ENCODE measurements around the gene CDKN2B. TPM values are rescaled to one million over a fixed set of nuclear protein-coding genes. Genes with fewer than 3 reads are reported as not detected.

The CDKN2B gene
- total RNA-seq, 1 experiment from 2014 or later: 9.8 TPM

DNA sequence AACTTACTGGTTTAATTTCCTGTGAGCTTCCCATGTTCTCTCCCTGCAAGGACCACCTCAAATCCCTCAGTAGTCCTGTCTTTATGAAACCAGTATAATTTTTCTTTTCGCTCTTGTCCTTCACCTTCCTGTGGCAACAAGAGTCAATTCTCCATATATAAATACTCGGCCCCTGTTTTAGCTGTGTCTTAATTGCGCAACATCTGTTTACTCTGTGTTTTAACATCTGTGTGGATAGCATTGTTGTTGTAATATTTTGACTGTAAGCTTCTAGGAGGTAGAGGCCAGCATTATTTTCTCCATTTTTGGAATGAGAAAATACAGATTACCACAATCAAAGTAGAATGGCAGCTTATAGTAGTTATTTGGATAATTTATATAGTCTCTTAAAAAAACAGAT lies 30.2 kb upstream of the CDKN2B start:
- intact Hi-C loops (cut with micrococcal nuclease): no loop called here
- no peaks in the 10 kb centered on the region for H4K20me1 ChIP-seq (ENCODE audit: insufficient read depth)
- no peak overlapping the region for H3K4me2 ChIP-seq (ENCODE audit: low read length)
- H3K9me3 ChIP-seq (ENCODE audit: control insufficient read depth in 1 of 2, insufficient read depth in 1 of 2, low read depth in 1 of 2, low read length in 2 of 2): no peaks in the 10 kb centered on the region
- H3K27ac ChIP-seq (ENCODE audit: low read depth, low read length): no peak overlapping the region
- H3K9ac ChIP-seq (ENCODE audit: low read length): no peak overlapping the region
- no peak for DNase-seq (ENCODE audit: low read depth, low spot score)
- H3K4me3 ChIP-seq (replicated peaks in 1 of 2; ENCODE audit: low read depth in 1 of 2, low read length in 2 of 2): no peak overlapping the region
- ChIA-PET RAD21 (ENCODE audit: low non-redundant PET in 1 of 2, low total read pairs in 2 of 2, uncharacterized antibody in 2 of 2, unreplicated experiment in 2 of 2) (interaction anchor here in 1 of 2 experiments (0.7 kb wide), 1 partner anchor 31 kb away, joined by 3 read pairs; no protein-coding TSS in a partner anchor), CTCF (interaction anchor here (1.1 to 3.4 kb wide), 4 partner anchors 9 to 226 kb away, joined by 3 to 13 read pairs (median 8); partner anchors contain the start of gene CDKN2B), POLR2A (interaction anchor here (1.3 kb wide), 1 partner anchor 10 kb away, joined by 3 read pairs; no protein-coding TSS in a partner anchor)
- no peaks in the 10 kb centered on the region for H3K36me3 ChIP-seq (ENCODE audit: control insufficient read depth in 1 of 2, insufficient read depth in 2 of 2, low read length in 2 of 2)
- peaks cover 11 to 17% of the 10 kb centered on the region in 2 experiments for H3K4me1 ChIP-seq (ENCODE audit: control insufficient read depth in 1 of 2, insufficient read depth in 2 of 2, low read length in 2 of 2)
- H3K9me2 ChIP-seq (ENCODE audit: insufficient read depth): no peaks in the 10 kb centered on the region
- no peak overlapping the region for H2AFZ ChIP-seq (ENCODE audit: low read depth, low read length, poor library complexity, severe bottlenecking)
- H3K27me3 ChIP-seq (ENCODE audit: insufficient read depth, low read length): no peaks in the 10 kb centered on the region
- BruUV-seq (replicated peaks): no TSS peak
- TF ChIP-seq CEBPB (IDR thresholded peaks at IDR 0.05; ENCODE audit: low read depth): peak; percentile 50
- TF ChIP-seq ZNF274 (IDR thresholded peaks at IDR 0.05; ENCODE audit: low read depth, low read length): no peak
- ATAC-seq: no peak
- no peaks in the 10 kb centered on the region for H3K79me2 ChIP-seq (ENCODE audit: insufficient read depth, low read length)

DNA sequence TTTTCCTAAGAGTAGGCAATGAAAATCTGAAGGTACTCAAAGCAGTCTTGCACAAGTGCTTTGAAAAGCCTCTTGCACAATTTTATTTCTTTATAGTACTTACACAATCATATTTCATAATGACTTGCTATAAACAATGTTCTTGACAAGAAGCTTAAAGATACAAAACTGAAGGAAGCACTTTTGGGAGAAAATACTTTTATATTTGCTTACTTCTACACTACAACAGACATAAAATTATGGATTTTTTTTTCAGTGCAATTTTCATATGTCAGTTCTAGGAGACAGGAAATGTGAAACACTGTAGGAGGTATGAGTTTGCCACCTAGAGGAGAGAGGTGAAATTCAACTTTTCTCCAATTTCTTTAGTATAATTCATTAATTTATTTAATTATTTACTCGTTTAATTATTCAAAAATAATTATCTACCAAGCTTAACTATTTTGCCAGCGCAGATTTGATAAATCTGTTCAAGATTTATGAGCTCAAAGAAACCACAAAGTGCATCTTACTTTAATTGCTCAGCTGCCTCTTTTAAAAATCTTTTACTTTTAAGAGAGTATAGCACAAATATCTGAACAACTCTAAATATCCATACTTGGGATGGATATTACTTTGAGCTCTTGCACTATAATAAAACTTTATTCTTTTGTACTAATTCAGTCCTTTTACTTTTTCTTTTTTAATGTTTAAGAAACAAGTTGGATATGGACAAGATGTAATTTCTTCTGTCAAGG lies 29.0 kb upstream of the CDKN2B start:
- DNase-seq (ENCODE audit: low read depth, low spot score): peak; percentile 33
- no peaks in the 10 kb centered on the region for H3K9me3 ChIP-seq (ENCODE audit: control insufficient read depth in 1 of 2, insufficient read depth in 1 of 2, low read depth in 1 of 2, low read length in 2 of 2)
- no peaks in the 10 kb centered on the region for H3K27me3 ChIP-seq (ENCODE audit: insufficient read depth, low read length)
- H3K27ac ChIP-seq (ENCODE audit: low read depth, low read length): no peak overlapping the region
- H3K36me3 ChIP-seq (ENCODE audit: control insufficient read depth in 1 of 2, insufficient read depth in 2 of 2, low read length in 2 of 2): no peaks in the 10 kb centered on the region
- CTCF ChIA-PET: interaction anchor here (0.6 to 3.4 kb wide), 11 partner anchors 10 to 228 kb away, joined by 3 to 17 read pairs (median 3); partner anchors contain the start of genes CDKN2A, CDKN2B and CDKN2B-AS1
- no peaks in the 10 kb centered on the region for H3K9me2 ChIP-seq (ENCODE audit: insufficient read depth)
- RAD21 ChIA-PET (ENCODE audit: low non-redundant PET in 1 of 2, low total read pairs in 2 of 2, uncharacterized antibody in 2 of 2, unreplicated experiment in 2 of 2): no interaction called here
- H3K4me2 ChIP-seq (ENCODE audit: low read length): no peak overlapping the region
- peak; percentile 48 to 60 (median 55); a peak in 4 of 6 replicates for TF ChIP-seq CTCF (IDR thresholded peaks at IDR 0.05 in 2 of 3, conservative IDR thresholded peaks at IDR 0.05 in 1 of 3; ENCODE audit: borderline replicate concordance in 1 of 3, insufficient read depth in 1 of 3, low read depth in 2 of 3, low read length in 2 of 3)
- TF ChIP-seq SIN3A (IDR thresholded peaks at IDR 0.05; ENCODE audit: low read depth): no peak
- TF ChIP-seq ELF1 (IDR thresholded peaks at IDR 0.05; ENCODE audit: borderline replicate concordance, low read depth): no peak
- TF ChIP-seq RAD21 (IDR thresholded peaks at IDR 0.05; ENCODE audit: low read depth): peak; percentile 76
- no peak for TF ChIP-seq FOSL1 (IDR thresholded peaks at IDR 0.05; ENCODE audit: low read depth)
- TF ChIP-seq, protein P1, sequence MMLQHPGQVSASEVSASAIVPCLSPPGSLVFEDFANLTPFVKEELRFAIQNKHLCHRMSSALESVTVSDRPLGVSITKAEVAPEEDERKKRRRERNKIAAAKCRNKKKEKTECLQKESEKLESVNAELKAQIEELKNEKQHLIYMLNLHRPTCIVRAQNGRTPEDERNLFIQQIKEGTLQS (IDR thresholded peaks at IDR 0.05): no peak
- no peak for TF ChIP-seq EZH2 (IDR thresholded peaks at IDR 0.05)
- TF ChIP-seq TCF7L2 (IDR thresholded peaks at IDR 0.05; ENCODE audit: borderline replicate concordance, extremely low read depth, insufficient read depth, insufficient read length): no peak
- TF ChIP-seq JUND (IDR thresholded peaks at IDR 0.05): no peak
- TF ChIP-seq CBX3 (IDR thresholded peaks at IDR 0.05; ENCODE audit: low read depth): no peak
- no peak for TF ChIP-seq SP1 (IDR thresholded peaks at IDR 0.05; ENCODE audit: low read depth)
- no peak for TF ChIP-seq CEBPB (IDR thresholded peaks at IDR 0.05; ENCODE audit: low read depth)
- no peak for TF ChIP-seq POLR2A (IDR thresholded peaks at IDR 0.05; ENCODE audit: borderline replicate concordance, extremely low read depth, insufficient read depth, insufficient read length)
- H3K79me2 ChIP-seq (ENCODE audit: insufficient read depth, low read length): no peaks in the 10 kb centered on the region
- ATAC-seq: peak; percentile 57; the same call in 1 of the 2 replicates
- H3K9ac ChIP-seq (ENCODE audit: low read length): no peak overlapping the region
- POLR2A ChIA-PET: interaction anchor here (1.2 to 1.6 kb wide), 3 partner anchors 9 to 29 kb away, joined by 3 to 9 read pairs (median 3); partner anchors contain the start of gene CDKN2B
- peaks cover 11 to 17% of the 10 kb centered on the region in 2 experiments for H3K4me1 ChIP-seq (ENCODE audit: control insufficient read depth in 1 of 2, insufficient read depth in 2 of 2, low read length in 2 of 2)
- no peak overlapping the region for H2AFZ ChIP-seq (ENCODE audit: low read depth, low read length, poor library complexity, severe bottlenecking)
- intact Hi-C loops (cut with micrococcal nuclease): loop anchor here (1.0 kb wide), 1 partner anchor 225 kb away; no protein-coding TSS in a partner anchor
- no peaks in the 10 kb centered on the region for H4K20me1 ChIP-seq (ENCODE audit: insufficient read depth)
- H3K4me3 ChIP-seq (replicated peaks in 1 of 2; ENCODE audit: low read depth in 1 of 2, low read length in 2 of 2): no peak overlapping the region
- no TSS peak for BruUV-seq (replicated peaks)
